Iris pigment epithelial cell (primary cell): ENCODE data around the gene CNTNAP5.

ENCODE experiments used
- DNase-seq: peaks from one replicate; pipeline ENCODE4 v3.0.0-alpha.2; 2011; ENCODE audit warnings: low read depth

The CNTNAP5 gene

GRCh38 chr2:124814968-124815745, 790.1 kb downstream of the CNTNAP5 start:
- no peak for DNase-seq

- DNase-seq = no peak
These were observed 790.9 kb downstream of the CNTNAP5 start for GRCh38 chr2:124816007-124816406.

- DNase-seq = no peak
These were observed 797.4 kb downstream of the CNTNAP5 start for GRCh38 chr2:124822516-124822915.

GRCh38 chr2:124824441-124824840, 799.4 kb downstream of the CNTNAP5 start:
- DNase-seq = no peak

GRCh38 chr2:124832521-124832920, 807.4 kb downstream of the CNTNAP5 start:
- DNase-seq = no peak

GRCh38 chr2:124834331-124834730, 809.2 kb downstream of the CNTNAP5 start:
- no peak for DNase-seq

GRCh38 chr2:124835331-124835730, 810.2 kb downstream of the CNTNAP5 start:
- no peak for DNase-seq

- no peak for DNase-seq
These were observed 811.3 kb downstream of the CNTNAP5 start for GRCh38 chr2:124836416-124836815.

- no peak for DNase-seq
These were observed 812.4 kb downstream of the CNTNAP5 start for GRCh38 chr2:124837496-124837895.

GRCh38 chr2:124838406-124838805, 813.3 kb downstream of the CNTNAP5 start:
- DNase-seq = no peak

- DNase-seq = no peak
These were observed 842.2 kb downstream of the CNTNAP5 start for GRCh38 chr2:124867247-124867646.

- no peak for DNase-seq
These were observed 849.1 kb downstream of the CNTNAP5 start for GRCh38 chr2:124874219-124874618.

- no peak for DNase-seq
These were observed 849.6 kb downstream of the CNTNAP5 start for GRCh38 chr2:124874676-124875075.

- DNase-seq = no peak
These were observed 850.6 kb downstream of the CNTNAP5 start for GRCh38 chr2:124875627-124876244.

GRCh38 chr2:124877141-124877577, 852.1 kb downstream of the CNTNAP5 start:
- peak; percentile 2 for DNase-seq

GRCh38 chr2:124879640-124880039, 854.6 kb downstream of the CNTNAP5 start:
- DNase-seq = no peak

- DNase-seq = no peak
These were observed 855.9 kb downstream of the CNTNAP5 start for GRCh38 chr2:124880995-124881394.

GRCh38 chr2:124882423-124882822, 857.3 kb downstream of the CNTNAP5 start:
- no peak for DNase-seq

- no peak for DNase-seq
These were observed 858.5 kb downstream of the CNTNAP5 start for GRCh38 chr2:124883595-124883994.

GRCh38 chr2:124884315-124884714, 859.2 kb downstream of the CNTNAP5 start:
- no peak for DNase-seq

- DNase-seq = no peak
These were observed 861.1 kb downstream of the CNTNAP5 start for GRCh38 chr2:124886216-124886615.

- DNase-seq = no peak
These were observed 862.4 kb downstream of the CNTNAP5 start for GRCh38 chr2:124887466-124887865.

GRCh38 chr2:124888431-124888830, 863.3 kb downstream of the CNTNAP5 start:
- no peak for DNase-seq

GRCh38 chr2:124894199-124894598, 869.1 kb downstream of the CNTNAP5 start:
- no peak for DNase-seq
